ENCODE data around the gene SMARCAD1. TPM values are rescaled to one million over a fixed set of nuclear protein-coding genes. Genes with fewer than 3 reads are reported as not detected.

SMARCAD1 gene
- total RNA-seq, 1 experiment from 2014 or later: 17.0 TPM

- no peaks in the 10 kb centered on the region for H4K20me1 ChIP-seq (ENCODE audit: low read length)
- DNase-seq: no peak
- no peaks in the 10 kb centered on the region for H3F3A ChIP-seq (ENCODE audit: low read length, unreplicated experiment)
- no peaks in the 10 kb centered on the region; the same call in 1 of the 2 replicates for H3K9me3 ChIP-seq (ENCODE audit: low read length)
- no peak for TF ChIP-seq EZH2phosphoT487 (IDR thresholded peaks at IDR 0.05; ENCODE audit: borderline replicate concordance, low read length)
- TF ChIP-seq EZH2 (IDR thresholded peaks at IDR 0.05; ENCODE audit: low read length, unreplicated experiment): no peak
- TF ChIP-seq, protein P1, sequence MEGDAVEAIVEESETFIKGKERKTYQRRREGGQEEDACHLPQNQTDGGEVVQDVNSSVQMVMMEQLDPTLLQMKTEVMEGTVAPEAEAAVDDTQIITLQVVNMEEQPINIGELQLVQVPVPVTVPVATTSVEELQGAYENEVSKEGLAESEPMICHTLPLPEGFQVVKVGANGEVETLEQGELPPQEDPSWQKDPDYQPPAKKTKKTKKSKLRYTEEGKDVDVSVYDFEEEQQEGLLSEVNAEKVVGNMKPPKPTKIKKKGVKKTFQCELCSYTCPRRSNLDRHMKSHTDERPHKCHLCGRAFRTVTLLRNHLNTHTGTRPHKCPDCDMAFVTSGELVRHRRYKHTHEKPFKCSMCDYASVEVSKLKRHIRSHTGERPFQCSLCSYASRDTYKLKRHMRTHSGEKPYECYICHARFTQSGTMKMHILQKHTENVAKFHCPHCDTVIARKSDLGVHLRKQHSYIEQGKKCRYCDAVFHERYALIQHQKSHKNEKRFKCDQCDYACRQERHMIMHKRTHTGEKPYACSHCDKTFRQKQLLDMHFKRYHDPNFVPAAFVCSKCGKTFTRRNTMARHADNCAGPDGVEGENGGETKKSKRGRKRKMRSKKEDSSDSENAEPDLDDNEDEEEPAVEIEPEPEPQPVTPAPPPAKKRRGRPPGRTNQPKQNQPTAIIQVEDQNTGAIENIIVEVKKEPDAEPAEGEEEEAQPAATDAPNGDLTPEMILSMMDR (conservative IDR thresholded peaks at IDR 0.05; ENCODE audit: low read depth, low read length): no peak
- no peak overlapping the region for H3K9ac ChIP-seq (ENCODE audit: low read length)
- CTCF ChIA-PET: no interaction called here
- H3K27me3 ChIP-seq (ENCODE audit: low read length): no peaks in the 10 kb centered on the region
- H3K36me3 ChIP-seq (ENCODE audit: low read depth, low read length): no peaks in the 10 kb centered on the region
- no peak overlapping the region for H3K27ac ChIP-seq (ENCODE audit: low read length)
- no peaks in the 10 kb centered on the region for H3K79me2 ChIP-seq (ENCODE audit: low read length)
- no peak overlapping the region for H3K4me2 ChIP-seq (ENCODE audit: low read length)
- H3K4me1 ChIP-seq (ENCODE audit: insufficient read depth, low read length): no peaks in the 10 kb centered on the region
- BruUV-seq (replicated peaks): no TSS peak
- no peaks in the 10 kb centered on the region for H3K9me2 ChIP-seq (replicated peaks; ENCODE audit: low read length)
- POLR2A ChIA-PET (ENCODE audit: unreplicated experiment): no interaction called here
- intact Hi-C loops (cut with micrococcal nuclease): no loop called here
- no peak overlapping the region for H3K4me3 ChIP-seq (ENCODE audit: low read length)
- no peak for ATAC-seq
- H2AFZ ChIP-seq (ENCODE audit: low read length): no peak overlapping the region
Observed at GRCh38 chr4:94325835-94326234, 118.2 kb downstream of the SMARCAD1 start.

DNA sequence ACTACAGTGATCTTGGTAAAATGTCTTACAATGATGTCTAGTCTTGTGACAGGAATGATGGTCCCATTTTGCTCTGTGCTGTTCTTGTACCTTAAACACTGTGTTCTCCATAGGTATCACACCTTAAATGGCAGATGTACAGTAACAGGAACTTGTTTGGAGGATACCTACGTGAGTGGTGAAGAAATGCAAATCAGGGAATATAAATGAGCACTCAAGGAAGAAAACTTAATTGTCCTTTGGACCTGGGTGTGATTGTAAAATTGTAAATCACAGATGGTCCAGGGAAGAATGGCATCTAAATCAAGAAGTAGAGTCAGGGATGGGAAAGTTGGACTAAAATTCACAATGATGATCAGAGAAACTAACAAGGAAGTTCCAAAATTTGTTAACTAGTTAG lies 122.3 kb downstream of the SMARCAD1 start:
- intact Hi-C loops (cut with micrococcal nuclease): no loop called here
- no peak for ATAC-seq
- no TSS peak for BruUV-seq (replicated peaks)

DNA sequence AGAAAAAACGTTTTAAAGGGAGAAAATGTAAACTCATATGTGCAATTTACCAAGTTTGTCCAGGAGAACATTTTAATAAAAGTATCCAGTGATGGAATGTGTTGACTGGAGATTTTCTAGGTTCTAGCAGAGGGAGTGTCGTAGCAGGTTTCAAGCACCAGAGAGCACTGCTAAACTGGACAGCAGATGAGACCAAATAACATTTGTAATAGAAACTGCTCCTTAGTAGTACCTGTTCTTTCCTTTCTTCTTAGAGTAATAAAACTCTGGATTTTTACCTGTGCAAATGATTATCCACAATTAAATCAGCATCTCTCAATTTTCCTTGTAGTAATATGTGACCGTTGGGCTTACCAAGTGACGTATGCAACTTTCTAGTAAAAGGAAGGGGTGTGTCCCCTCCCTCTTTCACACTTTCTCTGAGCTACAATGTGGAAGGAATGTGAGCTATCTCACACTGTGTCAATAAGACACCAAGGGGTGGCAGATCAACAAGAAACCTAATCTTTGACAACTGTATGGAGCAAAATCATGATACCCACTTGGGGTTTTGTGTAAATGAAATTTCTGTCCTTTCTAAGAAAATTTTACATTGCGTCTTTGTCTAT lies 125.4 kb downstream of the SMARCAD1 start:
- Histone ChIP-seq H3K4me2 (ENCODE audit: low read length) (no peak overlapping the region), H4K20me1 (ENCODE audit: low read length) (no peaks in the 10 kb centered on the region), H2AFZ (ENCODE audit: low read length) (no peak overlapping the region), H3K9me2 (replicated peaks; ENCODE audit: low read length) (no peaks in the 10 kb centered on the region), H3K79me2 (ENCODE audit: low read length) (no peaks in the 10 kb centered on the region), H3K4me1 (ENCODE audit: insufficient read depth, low read length) (peaks cover 17% of the 10 kb centered on the region), H3K27ac (ENCODE audit: low read length) (no peak overlapping the region), H3K27me3 (ENCODE audit: low read length) (no peaks in the 10 kb centered on the region), H3K9ac (ENCODE audit: low read length) (no peak overlapping the region), H3K36me3 (ENCODE audit: low read depth, low read length) (no peaks in the 10 kb centered on the region; the same call in 1 of the 2 replicates), H3F3A (ENCODE audit: low read length, unreplicated experiment) (no peaks in the 10 kb centered on the region), H3K4me3 (ENCODE audit: low read length) (no peak overlapping the region), H3K9me3 (ENCODE audit: low read length) (no peaks in the 10 kb centered on the region)
- peak; percentile 9 for DNase-seq
- intact Hi-C loops (cut with micrococcal nuclease): loop anchor here (1.0 kb wide), 1 partner anchor 57 kb away; no protein-coding TSS in a partner anchor
- ChIA-PET POLR2A (ENCODE audit: unreplicated experiment) (no interaction called here), CTCF (interaction anchor here (0.6 kb wide), 1 partner anchor 52 kb away, joined by 4 read pairs; no protein-coding TSS in a partner anchor)
- TF ChIP-seq, protein P1 (conservative IDR thresholded peaks at IDR 0.05; ENCODE audit: low read depth, low read length): peak; percentile 49
- TF ChIP-seq EZH2phosphoT487 (IDR thresholded peaks at IDR 0.05; ENCODE audit: borderline replicate concordance, low read length): no peak
- no peak for ATAC-seq
- no TSS peak for BruUV-seq (replicated peaks)

More for the DNA sequence above, 122.3 kb downstream of the SMARCAD1 start:
- H4K20me1 ChIP-seq (ENCODE audit: low read length): no peaks in the 10 kb centered on the region
- no peaks in the 10 kb centered on the region; the same call in 1 of the 2 replicates for H3K36me3 ChIP-seq (ENCODE audit: low read depth, low read length)
- ChIA-PET POLR2A (ENCODE audit: unreplicated experiment) (no interaction called here), CTCF (no interaction called here)
- no peak overlapping the region for H3K9ac ChIP-seq (ENCODE audit: low read length)
- no peaks in the 10 kb centered on the region for H3K9me2 ChIP-seq (replicated peaks; ENCODE audit: low read length)
- no peaks in the 10 kb centered on the region; the same call in 1 of the 2 replicates for H3K9me3 ChIP-seq (ENCODE audit: low read length)
- no peaks in the 10 kb centered on the region for H3K27me3 ChIP-seq (ENCODE audit: low read length)
- no peak overlapping the region for H3K4me3 ChIP-seq (ENCODE audit: low read length)
- TF ChIP-seq EZH2phosphoT487 (IDR thresholded peaks at IDR 0.05; ENCODE audit: borderline replicate concordance, low read length) (no peak), EZH2 (IDR thresholded peaks at IDR 0.05; ENCODE audit: low read length, unreplicated experiment) (no peak)
- TF ChIP-seq, protein P1 (conservative IDR thresholded peaks at IDR 0.05; ENCODE audit: low read depth, low read length): no peak
- H3K4me2 ChIP-seq (ENCODE audit: low read length): no peak overlapping the region
- no peak overlapping the region for H3K27ac ChIP-seq (ENCODE audit: low read length)
- H3K4me1 ChIP-seq (ENCODE audit: insufficient read depth, low read length): peaks cover 10% of the 10 kb centered on the region
- DNase-seq: no peak
- no peaks in the 10 kb centered on the region for H3K79me2 ChIP-seq (ENCODE audit: low read length)
- no peak overlapping the region for H2AFZ ChIP-seq (ENCODE audit: low read length)
- H3F3A ChIP-seq (ENCODE audit: low read length, unreplicated experiment): no peaks in the 10 kb centered on the region
